ENCODE data around the gene DNER. TPM values are rescaled to one million over a fixed set of nuclear protein-coding genes. Genes with fewer than 3 reads are reported as not detected.

DNER gene
- total and polyA plus RNA-seq, 2 experiments from 2014 or later = 4.7 to 8.8 TPM

DNA sequence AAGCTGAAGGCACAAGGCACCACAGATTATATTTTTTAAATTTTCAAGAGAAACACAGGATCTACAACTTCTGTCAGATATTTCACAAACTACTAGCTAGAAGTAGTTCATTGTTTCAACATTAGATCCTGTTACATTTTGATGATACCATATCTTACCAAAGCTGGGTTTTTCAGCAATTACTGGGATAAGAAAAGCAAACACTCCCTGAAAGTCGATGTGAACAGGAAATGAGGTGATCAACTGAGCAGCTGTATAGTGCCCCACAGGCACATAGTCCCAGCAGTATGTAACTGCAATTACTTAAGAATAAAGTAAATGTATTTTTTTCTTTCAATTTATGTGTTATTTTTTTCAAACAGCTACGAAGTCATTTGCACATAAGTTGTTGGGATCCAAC, 103.5 kb downstream of the DNER start:
- H3K4me1 Mint-ChIP-seq = no peaks in the 10 kb centered on the region
- H3K27ac Mint-ChIP-seq = no peak overlapping the region
- no peaks in the 10 kb centered on the region for H4K20me1 ChIP-seq (replicated peaks; ENCODE audit: insufficient read depth)
- H3K27me3 Mint-ChIP-seq (ENCODE audit: insufficient read depth, low read depth, poor library complexity) = no peaks in the 10 kb centered on the region
- H3K36me3 ChIP-seq (ENCODE audit: insufficient read depth) = no peaks in the 10 kb centered on the region
- no peak overlapping the region for H2AFZ ChIP-seq
- H3K4me2 ChIP-seq = no peak overlapping the region
- no peak overlapping the region for H3K4me3 ChIP-seq
- no peak for DNase-seq (ENCODE audit: low spot score)
- no peaks in the 10 kb centered on the region for H3K9me2 ChIP-seq (ENCODE audit: insufficient read depth)
- no peaks in the 10 kb centered on the region for H3K9me3 Mint-ChIP-seq
- H3K4me1 ChIP-seq (ENCODE audit: insufficient read depth) = no peaks in the 10 kb centered on the region
- H3F3A ChIP-seq (replicated peaks; ENCODE audit: low read depth) = no peaks in the 10 kb centered on the region
- no peak for TF ChIP-seq ZNF331 (CRISPR knock-in tag; IDR thresholded peaks at IDR 0.05; ENCODE audit: low read depth)
- no peak for TF ChIP-seq EZH2phosphoT487 (IDR thresholded peaks at IDR 0.05; ENCODE audit: unreplicated experiment)
- no peak for ATAC-seq
- no peaks in the 10 kb centered on the region for H3K79me2 ChIP-seq (replicated peaks; ENCODE audit: insufficient read depth)
- H3K36me3 Mint-ChIP-seq (ENCODE audit: low read depth) = no peaks in the 10 kb centered on the region
- no peak overlapping the region for H3K4me3 Mint-ChIP-seq
- no peak overlapping the region for H3K27ac ChIP-seq (ENCODE audit: low read depth)
- no peaks in the 10 kb centered on the region for H3K27me3 ChIP-seq (ENCODE audit: insufficient read depth)

- Mint-ChIP-seq H3K36me3 (ENCODE audit: low read depth) (no peaks in the 10 kb centered on the region), H3K9me3 (no peaks in the 10 kb centered on the region), H3K27ac (no peak overlapping the region), H3K4me1 (no peaks in the 10 kb centered on the region), H3K27me3 (ENCODE audit: insufficient read depth, low read depth, poor library complexity) (no peaks in the 10 kb centered on the region), H3K4me3 (no peak overlapping the region)
- Histone ChIP-seq H3K79me2 (replicated peaks; ENCODE audit: insufficient read depth) (no peaks in the 10 kb centered on the region), H2AFZ (no peak overlapping the region), H3K36me3 (ENCODE audit: insufficient read depth) (no peaks in the 10 kb centered on the region), H3F3A (replicated peaks; ENCODE audit: low read depth) (no peaks in the 10 kb centered on the region), H4K20me1 (replicated peaks; ENCODE audit: insufficient read depth) (no peaks in the 10 kb centered on the region), H3K9me2 (ENCODE audit: insufficient read depth) (no peaks in the 10 kb centered on the region), H3K27me3 (ENCODE audit: insufficient read depth) (no peaks in the 10 kb centered on the region), H3K4me1 (ENCODE audit: insufficient read depth) (no peaks in the 10 kb centered on the region), H3K4me3 (no peak overlapping the region), H3K4me2 (no peak overlapping the region), H3K27ac (ENCODE audit: low read depth) (no peak overlapping the region)
- TF ChIP-seq, protein P1, sequence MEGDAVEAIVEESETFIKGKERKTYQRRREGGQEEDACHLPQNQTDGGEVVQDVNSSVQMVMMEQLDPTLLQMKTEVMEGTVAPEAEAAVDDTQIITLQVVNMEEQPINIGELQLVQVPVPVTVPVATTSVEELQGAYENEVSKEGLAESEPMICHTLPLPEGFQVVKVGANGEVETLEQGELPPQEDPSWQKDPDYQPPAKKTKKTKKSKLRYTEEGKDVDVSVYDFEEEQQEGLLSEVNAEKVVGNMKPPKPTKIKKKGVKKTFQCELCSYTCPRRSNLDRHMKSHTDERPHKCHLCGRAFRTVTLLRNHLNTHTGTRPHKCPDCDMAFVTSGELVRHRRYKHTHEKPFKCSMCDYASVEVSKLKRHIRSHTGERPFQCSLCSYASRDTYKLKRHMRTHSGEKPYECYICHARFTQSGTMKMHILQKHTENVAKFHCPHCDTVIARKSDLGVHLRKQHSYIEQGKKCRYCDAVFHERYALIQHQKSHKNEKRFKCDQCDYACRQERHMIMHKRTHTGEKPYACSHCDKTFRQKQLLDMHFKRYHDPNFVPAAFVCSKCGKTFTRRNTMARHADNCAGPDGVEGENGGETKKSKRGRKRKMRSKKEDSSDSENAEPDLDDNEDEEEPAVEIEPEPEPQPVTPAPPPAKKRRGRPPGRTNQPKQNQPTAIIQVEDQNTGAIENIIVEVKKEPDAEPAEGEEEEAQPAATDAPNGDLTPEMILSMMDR (conservative IDR thresholded peaks at IDR 0.05; ENCODE audit: low read depth in 2 of 2) = no peak
- TF ChIP-seq ZNF331 (CRISPR knock-in tag; IDR thresholded peaks at IDR 0.05; ENCODE audit: low read depth) (no peak), EZH2 (IDR thresholded peaks at IDR 0.05; ENCODE audit: low read depth, unreplicated experiment) (no peak), POLR2AphosphoS5 (IDR thresholded peaks at IDR 0.05; ENCODE audit: low read depth) (no peak), EZH2phosphoT487 (IDR thresholded peaks at IDR 0.05; ENCODE audit: unreplicated experiment) (no peak), STAT1 (IDR thresholded peaks at IDR 0.05; ENCODE audit: unreplicated experiment) (no peak), JUNB (IDR thresholded peaks at IDR 0.05; ENCODE audit: unreplicated experiment) (no peak), NANOG (IDR thresholded peaks at IDR 0.05; ENCODE audit: borderline replicate concordance) (no peak)
- TF ChIP-seq, protein P2, sequence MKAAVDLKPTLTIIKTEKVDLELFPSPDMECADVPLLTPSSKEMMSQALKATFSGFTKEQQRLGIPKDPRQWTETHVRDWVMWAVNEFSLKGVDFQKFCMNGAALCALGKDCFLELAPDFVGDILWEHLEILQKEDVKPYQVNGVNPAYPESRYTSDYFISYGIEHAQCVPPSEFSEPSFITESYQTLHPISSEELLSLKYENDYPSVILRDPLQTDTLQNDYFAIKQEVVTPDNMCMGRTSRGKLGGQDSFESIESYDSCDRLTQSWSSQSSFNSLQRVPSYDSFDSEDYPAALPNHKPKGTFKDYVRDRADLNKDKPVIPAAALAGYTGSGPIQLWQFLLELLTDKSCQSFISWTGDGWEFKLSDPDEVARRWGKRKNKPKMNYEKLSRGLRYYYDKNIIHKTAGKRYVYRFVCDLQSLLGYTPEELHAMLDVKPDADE (IDR thresholded peaks at IDR 0.05) = no peak
- TF ChIP-seq, protein P3, sequence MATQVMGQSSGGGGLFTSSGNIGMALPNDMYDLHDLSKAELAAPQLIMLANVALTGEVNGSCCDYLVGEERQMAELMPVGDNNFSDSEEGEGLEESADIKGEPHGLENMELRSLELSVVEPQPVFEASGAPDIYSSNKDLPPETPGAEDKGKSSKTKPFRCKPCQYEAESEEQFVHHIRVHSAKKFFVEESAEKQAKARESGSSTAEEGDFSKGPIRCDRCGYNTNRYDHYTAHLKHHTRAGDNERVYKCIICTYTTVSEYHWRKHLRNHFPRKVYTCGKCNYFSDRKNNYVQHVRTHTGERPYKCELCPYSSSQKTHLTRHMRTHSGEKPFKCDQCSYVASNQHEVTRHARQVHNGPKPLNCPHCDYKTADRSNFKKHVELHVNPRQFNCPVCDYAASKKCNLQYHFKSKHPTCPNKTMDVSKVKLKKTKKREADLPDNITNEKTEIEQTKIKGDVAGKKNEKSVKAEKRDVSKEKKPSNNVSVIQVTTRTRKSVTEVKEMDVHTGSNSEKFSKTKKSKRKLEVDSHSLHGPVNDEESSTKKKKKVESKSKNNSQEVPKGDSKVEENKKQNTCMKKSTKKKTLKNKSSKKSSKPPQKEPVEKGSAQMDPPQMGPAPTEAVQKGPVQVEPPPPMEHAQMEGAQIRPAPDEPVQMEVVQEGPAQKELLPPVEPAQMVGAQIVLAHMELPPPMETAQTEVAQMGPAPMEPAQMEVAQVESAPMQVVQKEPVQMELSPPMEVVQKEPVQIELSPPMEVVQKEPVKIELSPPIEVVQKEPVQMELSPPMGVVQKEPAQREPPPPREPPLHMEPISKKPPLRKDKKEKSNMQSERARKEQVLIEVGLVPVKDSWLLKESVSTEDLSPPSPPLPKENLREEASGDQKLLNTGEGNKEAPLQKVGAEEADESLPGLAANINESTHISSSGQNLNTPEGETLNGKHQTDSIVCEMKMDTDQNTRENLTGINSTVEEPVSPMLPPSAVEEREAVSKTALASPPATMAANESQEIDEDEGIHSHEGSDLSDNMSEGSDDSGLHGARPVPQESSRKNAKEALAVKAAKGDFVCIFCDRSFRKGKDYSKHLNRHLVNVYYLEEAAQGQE (IDR thresholded peaks at IDR 0.05; ENCODE audit: unreplicated experiment) = no peak
- no peak for ATAC-seq
- no peak for DNase-seq (ENCODE audit: low spot score)
These were observed 104.0 kb downstream of the DNER start for GRCh38 chr2:229610333-229610732.

Data from GM23338 (cell line).